Fibroblast of lung (primary cell): ENCODE measurements around the gene NXN. TPM values are rescaled to one million over a fixed set of nuclear protein-coding genes. Genes with fewer than 3 reads are reported as not detected.

ENCODE experiments used
- DNase-seq, 2 donors: peaks; one replicate each; pipeline versions ENCODE4 v3.0.0 to v3.0.0-alpha.2; 2010; ENCODE audit warnings: low read depth in 2 of 2
- H2AFZ ChIP-seq: 2 replicates; pipeline ENCODE4 v1.5.1; 2012; ENCODE audit warnings: low read length, control low read depth, inconsistent platforms
- H3K27ac ChIP-seq: 2 replicates; pipeline ENCODE4 v1.5.1; 2011; ENCODE audit warnings: low read length, control low read depth; ENCODE audit not compliant: insufficient read depth
- H3K27me3 ChIP-seq: 2 replicates; pipeline ENCODE4 v1.5.1; 2011; ENCODE audit warnings: mild to moderate bottlenecking, low read length; ENCODE audit not compliant: control insufficient read depth, insufficient read depth
- H3K36me3 ChIP-seq: 2 replicates; pipeline ENCODE4 v1.5.1; 2011; ENCODE audit warnings: low read length; ENCODE audit not compliant: control insufficient read depth, insufficient read depth
- H3K4me1 ChIP-seq: 2 replicates; pipeline ENCODE4 v1.5.1; 2011; ENCODE audit warnings: low read length; ENCODE audit not compliant: control insufficient read depth, insufficient read depth; ENCODE audit errors: extremely low read depth
- H3K4me2 ChIP-seq: 2 replicates; pipeline ENCODE4 v1.5.1; 2011; ENCODE audit warnings: low read length, control low read depth; ENCODE audit not compliant: insufficient read depth; ENCODE audit errors: extremely low read depth
- H3K4me3 ChIP-seq, 4 experiments: fragments of 200-600 bp in 1 of 4; sonication (generic) in 1 of 4; replicated peaks in 1 of 4; 2 replicates each; pipeline ENCODE4 v1.5.1; 2011 to 2016; ENCODE audit warnings: low read length in 4 of 4, low read depth in 3 of 4, mild to moderate bottlenecking in 3 of 4, control low read depth in 2 of 4, inconsistent platforms in 1 of 4, mixed read lengths in 1 of 4; ENCODE audit not compliant: insufficient read depth in 1 of 4; ENCODE audit errors: control extremely low read depth in 1 of 4
- H3K79me2 ChIP-seq: 2 replicates; pipeline ENCODE4 v1.5.1; 2012; ENCODE audit warnings: mild to moderate bottlenecking, low read length, inconsistent platforms; ENCODE audit not compliant: control insufficient read depth, insufficient read depth
- H3K9ac ChIP-seq: 2 replicates; pipeline ENCODE4 v1.5.1; 2011; ENCODE audit warnings: mild to moderate bottlenecking, low read length, control low read depth; ENCODE audit not compliant: insufficient read depth
- H3K9me3 ChIP-seq: 2 replicates; pipeline ENCODE4 v1.5.1; 2012; ENCODE audit warnings: low read depth, low read length; ENCODE audit not compliant: control insufficient read depth, insufficient read depth
- H4K20me1 ChIP-seq: 2 replicates; pipeline ENCODE4 v1.5.1; 2011; ENCODE audit warnings: low read length; ENCODE audit not compliant: control insufficient read depth, insufficient read depth; ENCODE audit errors: extremely low read depth
- EZH2 ChIP-seq: IDR thresholded peaks from 2 replicates; pipeline ENCODE4 v1.5.1; 2012; ENCODE audit warnings: low read length, control low read depth, mild to moderate bottlenecking; ENCODE audit errors: missing control alignments
- polyA plus RNA-seq, 2 donors: library from polyadenylated mRNA; depleted of rRNA in 1 of 2; stranded (reverse) in 1 of 2; unstranded in 1 of 2; fragments of >200 nt; gene quantifications; 2 replicates each; pipeline ENCODE4 v1.2.1, GENCODE V29; 2011 to 2012; ENCODE audit warnings: missing spikeins in 1 of 2
- total RNA-seq: library from RNA; depleted of rRNA; stranded (reverse); fragments of >200 nt; gene quantifications from 2 replicates; pipeline ENCODE4 v1.2.1, GENCODE V29; 2014
- TF ChIP-seq, protein P1 (sequence below), 2 donors: IDR thresholded peaks in 1 of 2; conservative IDR thresholded peaks in 1 of 2; 1 replicate in 1 of 2; 2 replicates in 1 of 2; pipeline ENCODE4 v1.5.1; 2011 to 2012; ENCODE audit warnings: low read length in 2 of 2, control low read depth in 1 of 2, inconsistent platforms in 1 of 2, low read depth in 1 of 2, mild to moderate bottlenecking in 1 of 2

NXN gene
- total and polyA plus RNA-seq, 2 donors (not counting 1 experiment from before 2014, with no cell fraction given): 38.5 to 53.8 TPM

DNA sequence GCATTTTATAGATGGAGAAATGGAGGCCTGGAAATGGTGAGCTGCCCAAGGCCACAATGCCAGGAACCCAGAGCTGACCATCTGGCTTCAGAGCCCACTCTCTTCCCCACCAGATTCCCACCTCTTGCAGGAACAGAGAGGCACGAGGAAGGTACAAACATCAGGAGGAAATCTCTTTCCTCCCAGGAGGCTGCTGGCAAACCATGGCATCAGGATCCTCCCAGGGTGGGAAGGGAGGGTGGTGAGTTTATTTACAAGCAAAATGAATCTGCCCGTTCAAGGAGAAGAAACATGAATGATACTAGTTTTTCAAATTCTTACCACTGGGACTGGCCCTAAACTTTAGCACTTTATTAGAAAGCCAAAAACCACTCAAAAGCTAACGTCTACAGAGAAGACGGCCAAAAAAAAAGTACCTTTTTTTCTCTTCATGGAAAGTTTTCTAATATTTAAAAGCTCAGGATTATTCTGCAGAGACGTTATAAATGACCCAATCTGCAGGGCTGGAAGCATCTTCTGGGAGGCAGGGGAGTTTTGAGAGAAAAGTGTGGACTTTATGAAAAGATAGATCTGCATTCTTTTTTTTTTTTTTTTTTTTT is 79.1 kb downstream of the NXN start:
- peaks cover 2% of the 10 kb centered on the region for H3K79me2 ChIP-seq
- no peak for DNase-seq

DNA sequence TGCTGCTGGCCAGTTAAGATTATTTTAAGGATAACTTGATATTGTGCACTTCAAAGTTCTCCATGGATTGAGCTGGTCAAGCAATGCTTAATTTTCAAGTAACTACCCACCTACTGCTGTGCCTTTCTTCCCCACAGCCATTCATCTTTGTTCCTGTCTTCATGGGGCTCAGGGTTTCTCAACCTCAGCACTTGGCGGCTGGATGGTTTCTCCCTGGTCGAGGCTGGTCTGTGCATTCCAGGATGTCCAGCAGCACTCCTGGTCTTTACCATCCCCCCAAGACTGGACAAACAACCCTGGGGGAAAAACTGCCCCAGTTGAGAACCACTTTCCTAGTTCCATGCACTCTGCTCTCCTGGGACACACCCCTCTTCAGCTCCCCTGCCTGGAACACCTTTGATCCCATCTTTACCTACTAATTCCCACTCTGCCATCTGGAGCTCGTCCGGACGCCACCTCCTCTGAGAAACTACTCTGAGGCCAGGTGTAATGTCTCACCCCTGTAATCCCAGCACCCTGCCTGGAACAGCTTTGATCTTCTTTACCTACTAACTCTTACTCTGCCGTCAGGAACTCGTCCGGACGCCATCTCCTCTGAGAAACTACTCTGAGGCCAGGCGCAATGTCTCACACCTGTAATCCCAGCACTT is 81.5 kb downstream of the NXN start:
- no peak overlapping the region for H3K4me3 ChIP-seq
- H3K79me2 ChIP-seq: peaks cover 2% of the 10 kb centered on the region
- TF ChIP-seq EZH2: no peak
- TF ChIP-seq, protein P1, sequence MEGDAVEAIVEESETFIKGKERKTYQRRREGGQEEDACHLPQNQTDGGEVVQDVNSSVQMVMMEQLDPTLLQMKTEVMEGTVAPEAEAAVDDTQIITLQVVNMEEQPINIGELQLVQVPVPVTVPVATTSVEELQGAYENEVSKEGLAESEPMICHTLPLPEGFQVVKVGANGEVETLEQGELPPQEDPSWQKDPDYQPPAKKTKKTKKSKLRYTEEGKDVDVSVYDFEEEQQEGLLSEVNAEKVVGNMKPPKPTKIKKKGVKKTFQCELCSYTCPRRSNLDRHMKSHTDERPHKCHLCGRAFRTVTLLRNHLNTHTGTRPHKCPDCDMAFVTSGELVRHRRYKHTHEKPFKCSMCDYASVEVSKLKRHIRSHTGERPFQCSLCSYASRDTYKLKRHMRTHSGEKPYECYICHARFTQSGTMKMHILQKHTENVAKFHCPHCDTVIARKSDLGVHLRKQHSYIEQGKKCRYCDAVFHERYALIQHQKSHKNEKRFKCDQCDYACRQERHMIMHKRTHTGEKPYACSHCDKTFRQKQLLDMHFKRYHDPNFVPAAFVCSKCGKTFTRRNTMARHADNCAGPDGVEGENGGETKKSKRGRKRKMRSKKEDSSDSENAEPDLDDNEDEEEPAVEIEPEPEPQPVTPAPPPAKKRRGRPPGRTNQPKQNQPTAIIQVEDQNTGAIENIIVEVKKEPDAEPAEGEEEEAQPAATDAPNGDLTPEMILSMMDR (conservative IDR thresholded peaks at IDR 0.05 in 1 of 2, IDR thresholded peaks at IDR 0.05 in 1 of 2; ENCODE audit: low read depth in 1 of 2, low read length in 2 of 2): no peak
- no peak for DNase-seq
- H3K9me3 ChIP-seq: no peaks in the 10 kb centered on the region
- no peaks in the 10 kb centered on the region for H3K27me3 ChIP-seq
- H3K36me3 ChIP-seq: no peaks in the 10 kb centered on the region
- no peak overlapping the region for H2AFZ ChIP-seq
- H3K4me2 ChIP-seq: no peak overlapping the region
- H3K9ac ChIP-seq: no peak overlapping the region
- no peaks in the 10 kb centered on the region for H4K20me1 ChIP-seq
- no peak overlapping the region for H3K27ac ChIP-seq
- H3K4me1 ChIP-seq: peaks cover 15% of the 10 kb centered on the region

More for the DNA sequence above, 79.1 kb downstream of the NXN start:
- TF ChIP-seq, protein P1 (conservative IDR thresholded peaks at IDR 0.05 in 1 of 2, IDR thresholded peaks at IDR 0.05 in 1 of 2; ENCODE audit: low read depth in 1 of 2, low read length in 2 of 2): no peak
- TF ChIP-seq EZH2: no peak
- peaks cover 20% of the 10 kb centered on the region for H3K4me1 ChIP-seq
- no peak overlapping the region for H3K27ac ChIP-seq
- no peaks in the 10 kb centered on the region for H4K20me1 ChIP-seq
- no peak overlapping the region for H3K9ac ChIP-seq
- no peaks in the 10 kb centered on the region for H3K9me3 ChIP-seq
- no peak overlapping the region for H2AFZ ChIP-seq
- H3K36me3 ChIP-seq: no peaks in the 10 kb centered on the region
- H3K4me2 ChIP-seq: no peak overlapping the region
- no peaks in the 10 kb centered on the region for H3K27me3 ChIP-seq
- H3K4me3 ChIP-seq: no peak overlapping the region

DNA sequence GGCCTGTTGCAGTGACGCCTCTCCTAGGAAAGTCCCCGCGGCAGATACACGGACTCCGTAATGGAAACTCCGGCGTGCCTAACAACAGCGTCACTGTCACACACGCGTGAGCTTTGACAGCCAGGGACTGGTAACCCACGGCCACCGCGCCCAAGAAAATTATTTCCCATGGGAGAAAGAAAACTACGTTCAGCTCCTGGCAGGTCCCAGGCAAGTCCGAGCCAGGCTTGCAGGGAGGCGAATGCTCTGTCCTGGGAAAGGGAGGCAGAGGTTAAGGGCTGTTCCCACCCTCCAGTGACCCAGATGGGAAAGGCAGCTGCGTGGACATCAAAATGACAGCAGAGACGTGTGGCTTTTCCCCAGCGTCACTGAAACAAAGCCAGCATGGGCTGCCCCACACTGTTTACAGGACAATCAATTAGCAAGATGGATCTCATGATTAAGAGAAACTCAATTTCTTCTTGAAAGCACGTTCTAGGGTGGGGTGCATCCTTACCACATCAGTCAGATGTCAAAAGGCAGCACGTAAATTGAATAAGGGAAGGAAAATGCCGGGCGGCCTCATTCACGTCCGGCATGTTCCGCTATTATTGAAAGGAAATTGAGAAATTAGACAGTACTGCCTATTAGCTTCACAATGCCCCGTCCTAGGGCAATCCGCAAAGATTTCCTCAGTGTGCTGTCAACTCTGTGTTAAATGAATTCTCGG is 82.5 kb downstream of the NXN start:
- Histone ChIP-seq H3K4me3 (peak overlapping the region in 2 of 4 experiments; percentile 4 to 16), H3K27ac (peak overlapping the region; percentile 14), H4K20me1 (no peaks in the 10 kb centered on the region), H3K27me3 (no peaks in the 10 kb centered on the region), H3K79me2 (peaks cover under 1% of the 10 kb centered on the region), H3K9me3 (no peaks in the 10 kb centered on the region), H3K36me3 (no peaks in the 10 kb centered on the region), H3K4me2 (peak overlapping the region; percentile 37), H3K9ac (no peak overlapping the region), H3K4me1 (peaks cover 11% of the 10 kb centered on the region), H2AFZ (no peak overlapping the region)
- peak in 1 of 2 donors; percentile 62 for DNase-seq
- TF ChIP-seq EZH2: no peak
- TF ChIP-seq, protein P1 (conservative IDR thresholded peaks at IDR 0.05 in 1 of 2, IDR thresholded peaks at IDR 0.05 in 1 of 2; ENCODE audit: low read depth in 1 of 2, low read length in 2 of 2): no peak
